MM.1S (cell line): ENCODE measurements around the gene PLEKHA7.

ENCODE experiments used
- DNase-seq: peaks from one replicate; pipeline ENCODE4 v3.0.0-alpha.2; 2015
- H2AFZ ChIP-seq: fragments of 300-600 bp; sonication (generic); 2 replicates; pipeline ENCODE4 v1.6.0; 2016; ENCODE audit warnings: antibody characterized with exemption, low read length
- H3F3A ChIP-seq: fragments of 300-600 bp; sonication (generic); 2 replicates; pipeline ENCODE4 v1.6.1; 2016; ENCODE audit warnings: mild to moderate bottlenecking, antibody characterized with exemption, low read length, moderate library complexity, mixed read lengths; ENCODE audit not compliant: insufficient read depth
- H3K27ac ChIP-seq: fragments of 300-600 bp; sonication (generic); 2 replicates; pipeline ENCODE4 v1.5.1; 2016; ENCODE audit warnings: mild to moderate bottlenecking, low read length
- H3K27me3 ChIP-seq: fragments of 300-600 bp; sonication (generic); replicated peaks from 2 replicates; pipeline ENCODE4 v1.6.0; 2016; ENCODE audit warnings: low read length; ENCODE audit not compliant: insufficient read depth
- H3K36me3 ChIP-seq: fragments of 300-600 bp; sonication (generic); replicated peaks from 2 replicates; pipeline ENCODE4 v1.6.1; 2016; ENCODE audit warnings: mild to moderate bottlenecking, low read length, mixed read lengths; ENCODE audit not compliant: insufficient read depth
- H3K4me1 ChIP-seq: fragments of 300-600 bp; sonication (generic); 2 replicates; pipeline ENCODE4 v1.6.1; 2016; ENCODE audit warnings: low read length, mixed read lengths
- H3K4me2 ChIP-seq: fragments of 300-600 bp; sonication (generic); 2 replicates; pipeline ENCODE4 v1.6.0; 2016; ENCODE audit warnings: low read depth, low read length
- H3K4me3 ChIP-seq: fragments of 300-600 bp; sonication (generic); 2 replicates; pipeline ENCODE4 v1.5.1; 2016; ENCODE audit warnings: low read length, mixed read lengths
- H3K79me2 ChIP-seq: fragments of 300-600 bp; sonication (generic); 2 replicates; pipeline ENCODE4 v1.6.1; 2016; ENCODE audit warnings: mixed run types, low read length, mixed read lengths
- H3K9ac ChIP-seq: fragments of 300-600 bp; sonication (generic); 2 replicates; pipeline ENCODE4 v1.6.1; 2016; ENCODE audit warnings: low read length, mixed read lengths
- H3K9me2 ChIP-seq: fragments of 300-600 bp; sonication (generic); replicated peaks from 2 replicates; pipeline ENCODE4 v1.6.1; 2016; ENCODE audit warnings: mild to moderate bottlenecking, low read length, mixed read lengths; ENCODE audit not compliant: insufficient read depth
- H3K9me3 ChIP-seq: fragments of 300-600 bp; sonication (generic); replicated peaks from 2 replicates; pipeline ENCODE4 v1.6.1; 2016; ENCODE audit warnings: mild to moderate bottlenecking, low read length, mixed read lengths; ENCODE audit not compliant: insufficient read depth
- H4K20me1 ChIP-seq: fragments of 300-600 bp; sonication (generic); 2 replicates; pipeline ENCODE4 v1.6.1; 2016; ENCODE audit warnings: mild to moderate bottlenecking, low read length, moderate library complexity, mixed read lengths; ENCODE audit not compliant: insufficient read depth
- EZH2 ChIP-seq: fragments of 300-600 bp; sonication (generic); optimal IDR thresholded peaks from 2 replicates; pipeline ENCODE3; 2017; ENCODE audit warnings: low read depth, mild to moderate bottlenecking, antibody characterized with exemption, low read length, mixed read lengths
- EZH2phosphoT487 ChIP-seq: fragments of 300-600 bp; sonication (generic); IDR thresholded peaks from 2 replicates; pipeline ENCODE4 v1.6.1; 2018; ENCODE audit warnings: antibody characterized with exemption, low read length
- TF ChIP-seq, protein P1 (sequence below): fragments of 300-600 bp; sonication (generic); IDR thresholded peaks from 2 replicates; pipeline ENCODE4 v1.5.1; 2016; ENCODE audit warnings: antibody characterized with exemption, low read length, mixed read lengths

The PLEKHA7 gene

DNA sequence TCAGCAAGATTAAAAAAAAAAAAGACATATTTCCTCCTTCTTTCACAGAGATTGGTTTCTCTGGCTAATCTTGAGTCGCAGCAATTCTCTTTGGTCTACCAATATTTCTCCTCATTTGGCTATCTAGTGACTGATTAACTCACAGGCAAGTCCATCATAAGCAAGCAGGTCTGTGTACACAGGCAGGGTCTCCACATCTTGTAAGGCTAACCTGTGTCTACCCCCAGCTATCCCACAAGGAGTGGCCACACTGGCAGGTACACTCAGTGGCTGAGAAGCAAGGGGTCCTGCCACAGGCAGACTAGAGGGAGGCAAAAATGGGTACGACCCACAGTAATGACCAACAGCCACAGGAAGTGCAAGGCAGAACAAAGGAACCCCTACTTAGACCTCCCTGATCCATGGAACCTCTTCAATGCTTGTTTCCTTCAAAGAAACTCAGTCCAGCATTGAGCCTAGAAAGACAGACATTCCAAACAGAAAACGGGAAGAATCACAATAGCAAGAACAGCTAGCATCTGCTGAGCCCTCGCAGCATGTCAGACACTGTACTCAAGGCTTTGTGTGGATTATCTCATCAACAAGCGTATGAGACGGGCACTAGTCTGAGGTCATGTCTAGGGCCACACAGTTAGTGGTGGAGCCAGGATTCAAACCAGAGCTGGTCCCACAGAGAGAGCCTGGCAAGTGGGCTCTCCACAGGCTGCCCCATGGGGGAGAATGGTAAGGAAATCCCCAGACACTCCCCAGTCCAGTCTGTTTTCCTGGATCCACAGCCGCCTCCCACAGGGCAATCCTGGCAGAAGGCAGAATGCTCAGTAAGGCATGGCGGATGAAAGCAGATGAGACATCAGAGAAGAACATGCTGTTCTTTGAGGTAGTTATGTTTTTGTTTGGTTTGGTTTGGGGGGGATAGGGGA, 34.3 kb downstream of the PLEKHA7 start:
- Histone ChIP-seq H3K27me3 (no peaks in the 10 kb centered on the region), H4K20me1 (no peaks in the 10 kb centered on the region), H3K4me3 (no peak overlapping the region), H3K79me2 (peaks cover 95% of the 10 kb centered on the region), H3K9me2 (no peaks in the 10 kb centered on the region), H3K4me2 (no peak overlapping the region), H3K9ac (no peak overlapping the region), H3K9me3 (no peaks in the 10 kb centered on the region), H3K27ac (no peak overlapping the region), H2AFZ (no peak overlapping the region), H3F3A (peaks cover 19% of the 10 kb centered on the region), H3K4me1 (peaks cover 30% of the 10 kb centered on the region), H3K36me3 (no peaks in the 10 kb centered on the region)
- no peak for DNase-seq
- TF ChIP-seq, protein P1, sequence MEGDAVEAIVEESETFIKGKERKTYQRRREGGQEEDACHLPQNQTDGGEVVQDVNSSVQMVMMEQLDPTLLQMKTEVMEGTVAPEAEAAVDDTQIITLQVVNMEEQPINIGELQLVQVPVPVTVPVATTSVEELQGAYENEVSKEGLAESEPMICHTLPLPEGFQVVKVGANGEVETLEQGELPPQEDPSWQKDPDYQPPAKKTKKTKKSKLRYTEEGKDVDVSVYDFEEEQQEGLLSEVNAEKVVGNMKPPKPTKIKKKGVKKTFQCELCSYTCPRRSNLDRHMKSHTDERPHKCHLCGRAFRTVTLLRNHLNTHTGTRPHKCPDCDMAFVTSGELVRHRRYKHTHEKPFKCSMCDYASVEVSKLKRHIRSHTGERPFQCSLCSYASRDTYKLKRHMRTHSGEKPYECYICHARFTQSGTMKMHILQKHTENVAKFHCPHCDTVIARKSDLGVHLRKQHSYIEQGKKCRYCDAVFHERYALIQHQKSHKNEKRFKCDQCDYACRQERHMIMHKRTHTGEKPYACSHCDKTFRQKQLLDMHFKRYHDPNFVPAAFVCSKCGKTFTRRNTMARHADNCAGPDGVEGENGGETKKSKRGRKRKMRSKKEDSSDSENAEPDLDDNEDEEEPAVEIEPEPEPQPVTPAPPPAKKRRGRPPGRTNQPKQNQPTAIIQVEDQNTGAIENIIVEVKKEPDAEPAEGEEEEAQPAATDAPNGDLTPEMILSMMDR = no peak
- no peak for TF ChIP-seq EZH2

DNA sequence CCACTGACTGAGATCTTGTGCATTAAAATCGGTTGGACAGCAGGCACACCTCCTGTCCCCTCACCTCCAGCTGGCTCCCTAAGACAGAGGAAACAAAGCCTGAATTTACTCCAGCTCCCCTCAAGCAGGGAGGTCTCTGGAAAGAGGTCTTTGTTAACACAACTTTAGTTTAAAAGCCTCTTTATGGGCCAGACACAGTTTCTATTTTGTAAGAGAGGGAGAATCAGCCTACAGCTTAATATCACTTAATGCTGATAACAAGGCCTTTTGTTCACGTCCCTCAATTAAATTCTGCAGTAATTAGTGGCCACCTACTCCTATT, 36.3 kb downstream of the PLEKHA7 start:
- H3K4me3 ChIP-seq = no peak overlapping the region
- no peaks in the 10 kb centered on the region for H3K9me2 ChIP-seq
- DNase-seq = no peak
- no peak for TF ChIP-seq EZH2phosphoT487
- TF ChIP-seq EZH2 = no peak
- TF ChIP-seq, protein P1 = no peak
- H3K9ac ChIP-seq = no peak overlapping the region
- H2AFZ ChIP-seq = no peak overlapping the region
- no peak overlapping the region for H3K27ac ChIP-seq
- H3K4me1 ChIP-seq = peaks cover 15% of the 10 kb centered on the region
- H3K27me3 ChIP-seq = no peaks in the 10 kb centered on the region
- H3K79me2 ChIP-seq = peaks cover 95% of the 10 kb centered on the region
- no peaks in the 10 kb centered on the region for H3K36me3 ChIP-seq
- H4K20me1 ChIP-seq = no peaks in the 10 kb centered on the region
- no peak overlapping the region for H3K4me2 ChIP-seq
- peaks cover 11% of the 10 kb centered on the region for H3F3A ChIP-seq
- H3K9me3 ChIP-seq = no peaks in the 10 kb centered on the region

DNA sequence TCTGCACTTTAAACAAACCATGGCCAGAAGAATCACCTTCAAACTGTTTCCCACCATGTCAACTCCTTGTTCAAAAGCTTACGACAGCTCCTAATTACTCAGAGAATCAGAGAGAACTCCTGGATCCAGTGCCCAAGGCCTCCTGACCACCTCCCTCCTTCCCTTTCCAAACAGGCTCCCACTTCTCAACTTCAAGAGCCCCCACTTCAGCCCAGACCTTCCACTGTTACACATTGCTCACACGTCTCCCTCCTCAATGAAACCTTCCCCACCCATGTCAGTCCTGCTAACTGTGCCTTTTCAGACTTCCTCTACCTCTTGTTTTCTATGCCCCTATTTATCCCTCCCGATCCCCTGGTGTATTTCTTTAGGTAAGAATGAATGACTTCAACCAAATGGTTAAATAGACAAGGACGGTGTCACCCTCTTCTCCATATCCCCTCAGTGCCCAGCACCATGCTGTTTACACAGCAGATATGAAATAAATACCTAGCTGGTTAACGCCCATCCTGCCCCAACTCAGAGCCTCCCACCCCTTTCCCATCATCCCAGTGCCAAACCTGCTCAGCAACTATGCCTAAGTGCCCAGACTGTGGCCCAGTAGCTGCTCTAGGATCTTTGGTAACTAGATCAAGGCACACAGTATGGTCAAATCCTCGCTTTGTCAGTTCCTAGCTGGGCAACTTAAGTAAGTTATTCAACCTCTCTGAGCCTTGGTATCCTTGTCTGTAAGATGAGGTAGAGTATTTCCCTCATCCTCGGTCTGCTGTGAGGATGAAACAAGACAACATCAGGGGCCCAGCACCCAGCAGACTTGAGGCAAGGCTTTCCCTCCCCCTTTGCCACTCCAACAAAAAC, 36.8 kb downstream of the PLEKHA7 start:
- Histone ChIP-seq H3K4me1 (peaks cover 9% of the 10 kb centered on the region), H3K9me3 (no peaks in the 10 kb centered on the region), H3K9ac (no peak overlapping the region), H3K27ac (no peak overlapping the region), H3K4me2 (no peak overlapping the region), H4K20me1 (no peaks in the 10 kb centered on the region), H3K79me2 (peaks cover 95% of the 10 kb centered on the region), H3K27me3 (no peaks in the 10 kb centered on the region), H3F3A (peaks cover 5% of the 10 kb centered on the region), H3K9me2 (no peaks in the 10 kb centered on the region), H2AFZ (no peak overlapping the region), H3K4me3 (no peak overlapping the region), H3K36me3 (no peaks in the 10 kb centered on the region)
- no peak for TF ChIP-seq EZH2
- TF ChIP-seq, protein P1 = no peak
- no peak for TF ChIP-seq EZH2phosphoT487
- no peak for DNase-seq
